Stimulated activated CD8-positive, alpha-beta memory T cell treated with anti-CD3 and anti-CD28 coated beads, Interleukin-2, amount 100 ng/mL, for 1 hour (primary cell): ENCODE data around the gene BCAS4.
"Not testable (repeated sequence)": the region's sequence is repeated elsewhere in the genome, so short reads cannot be mapped to it uniquely, and the experiment has no call there.

Source experiments
- DNase-seq, 2 donors: peaks; one replicate each; pipeline ENCODE4 v3.0.0-alpha.2; 2020; ENCODE audit warnings: low read depth in 2 of 2

BCAS4 gene

GRCh38 chr20:50799176-50799889, 4.5 kb downstream of the BCAS4 start:
- DNase-seq: no peak

- no peak for DNase-seq
These were observed 5.2 kb downstream of the BCAS4 start for GRCh38 chr20:50799890-50800550.

GRCh38 chr20:50800986-50801746, 6.3 kb downstream of the BCAS4 start:
- DNase-seq: not testable (repeated sequence)

GRCh38 chr20:50801747-50802125, 6.9 kb downstream of the BCAS4 start:
- DNase-seq: no peak

- no peak for DNase-seq
These were observed 7.4 kb downstream of the BCAS4 start for GRCh38 chr20:50802289-50802688.

GRCh38 chr20:50804437-50805348, 9.8 kb downstream of the BCAS4 start:
- no peak for DNase-seq

- no peak for DNase-seq
These were observed 10.5 kb downstream of the BCAS4 start for GRCh38 chr20:50805349-50805684.

- no peak for DNase-seq
These were observed 11.4 kb downstream of the BCAS4 start for GRCh38 chr20:50806126-50806768.

- no peak for DNase-seq
These were observed 15.2 kb downstream of the BCAS4 start for GRCh38 chr20:50810063-50810462.

GRCh38 chr20:50810842-50811241, 16.0 kb downstream of the BCAS4 start:
- DNase-seq: no peak

GRCh38 chr20:50813101-50813643, 18.3 kb downstream of the BCAS4 start:
- no peak for DNase-seq

- no peak for DNase-seq
These were observed 18.9 kb downstream of the BCAS4 start for GRCh38 chr20:50813801-50814200.

GRCh38 chr20:50814438-50815161, 19.7 kb downstream of the BCAS4 start:
- no peak for DNase-seq

- no peak for DNase-seq
These were observed 20.5 kb downstream of the BCAS4 start for GRCh38 chr20:50815162-50815989.

GRCh38 chr20:50817776-50818172, 22.9 kb downstream of the BCAS4 start:
- DNase-seq: no peak

GRCh38 chr20:50819349-50819748, 24.5 kb downstream of the BCAS4 start:
- DNase-seq: no peak

- no peak for DNase-seq
These were observed 25.8 kb downstream of the BCAS4 start for GRCh38 chr20:50820515-50821256.

GRCh38 chr20:50821257-50821921, 26.5 kb downstream of the BCAS4 start:
- no peak for DNase-seq
